Stimulated activated naive CD4-positive, alpha-beta T cell treated with Interleukin-2 at 50 U/mL for 16 hours (primary cell): ENCODE measurements around the gene ERVW-1.
"Not testable (repeated sequence)": the region's sequence is repeated elsewhere in the genome, so short reads cannot be mapped to it uniquely, and the experiment has no call there.

ENCODE experiments used
- DNase-seq: peaks from one replicate; lab custom pipeline; 2025; lab: John Stamatoyannopoulos, UW

ERVW-1 gene

DNA sequence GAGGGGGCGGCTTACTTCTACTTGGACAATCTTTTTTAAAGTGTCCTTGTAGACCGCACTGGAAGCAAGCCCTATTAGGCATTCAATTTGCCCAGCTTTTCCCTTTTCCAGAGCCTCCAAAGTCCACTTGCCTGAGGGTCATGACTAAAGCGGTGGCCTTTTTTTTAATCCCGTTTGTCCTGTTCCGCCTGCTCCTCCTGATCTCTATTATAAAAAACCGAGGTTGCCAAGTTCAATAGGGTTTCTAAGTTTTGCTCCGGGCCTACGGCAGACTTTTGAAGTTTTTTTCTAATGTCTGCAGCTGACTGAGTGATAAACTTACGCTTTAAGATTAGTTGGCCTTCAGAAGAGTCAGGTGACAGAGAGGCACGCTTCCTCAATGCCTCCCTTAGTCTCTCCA is 3.8 kb downstream of the ERVW-1 start:
- DNase-seq: not testable (repeated sequence)

DNA sequence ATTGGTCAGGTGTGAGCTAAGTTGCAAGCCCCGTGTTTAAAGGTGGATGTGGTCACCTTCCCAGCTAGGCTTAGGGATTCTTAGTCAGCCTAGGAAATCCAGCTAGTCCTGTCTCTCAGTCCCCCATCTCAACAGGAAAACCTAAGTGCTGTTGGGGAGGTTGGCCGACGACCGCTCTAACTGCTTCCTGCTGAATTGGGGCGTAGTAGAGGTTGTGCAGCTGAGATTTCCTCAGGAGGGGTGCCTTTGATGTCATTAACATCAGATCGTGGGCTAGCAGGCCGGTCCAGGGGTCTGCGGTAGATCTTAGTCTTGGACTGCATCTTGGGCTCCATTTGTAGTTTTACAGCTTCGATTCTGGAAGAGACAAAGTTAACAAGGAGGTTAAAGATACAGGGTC is 9.2 kb downstream of the ERVW-1 start:
- not testable (repeated sequence) for DNase-seq

DNA sequence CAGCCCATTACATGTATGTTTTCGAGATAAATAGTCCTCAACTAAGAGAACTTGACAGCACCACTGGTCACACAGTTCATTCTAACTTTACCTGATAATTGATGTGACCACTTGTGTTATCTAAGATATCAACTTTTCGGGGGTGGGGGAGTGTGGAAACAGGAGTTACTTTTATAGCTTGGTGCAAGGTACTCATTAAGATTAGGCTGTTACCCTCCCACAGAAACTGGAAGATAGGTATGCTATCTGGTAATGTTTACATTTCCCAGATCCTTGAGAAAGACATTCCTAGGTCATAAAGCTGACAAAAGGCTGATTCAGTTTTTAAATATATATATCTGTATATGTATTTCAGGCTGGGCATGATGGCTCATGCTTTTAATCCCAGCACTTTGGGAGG is 11.1 kb downstream of the ERVW-1 start:
- DNase-seq: no peak

DNA sequence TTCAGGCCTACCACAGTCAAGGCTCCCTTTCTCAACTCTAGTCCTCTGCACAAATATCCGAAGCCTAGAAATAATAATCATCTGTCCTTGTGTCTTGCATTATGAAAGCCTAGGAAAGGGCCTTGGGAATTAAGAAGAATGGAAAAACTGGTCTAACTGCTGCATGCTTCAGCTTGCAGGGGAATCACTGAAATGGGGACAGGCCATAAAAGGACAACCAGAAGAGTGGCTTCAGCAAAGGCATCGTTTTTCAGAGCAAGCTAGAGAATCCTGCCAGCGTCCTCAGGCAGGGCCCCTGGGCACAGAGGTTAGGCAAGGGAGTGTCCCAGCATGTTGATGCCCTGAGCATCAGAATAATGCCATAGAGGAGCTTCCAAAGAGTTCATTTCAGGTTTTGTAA is 13.2 kb downstream of the ERVW-1 start:
- DNase-seq: no peak

DNA sequence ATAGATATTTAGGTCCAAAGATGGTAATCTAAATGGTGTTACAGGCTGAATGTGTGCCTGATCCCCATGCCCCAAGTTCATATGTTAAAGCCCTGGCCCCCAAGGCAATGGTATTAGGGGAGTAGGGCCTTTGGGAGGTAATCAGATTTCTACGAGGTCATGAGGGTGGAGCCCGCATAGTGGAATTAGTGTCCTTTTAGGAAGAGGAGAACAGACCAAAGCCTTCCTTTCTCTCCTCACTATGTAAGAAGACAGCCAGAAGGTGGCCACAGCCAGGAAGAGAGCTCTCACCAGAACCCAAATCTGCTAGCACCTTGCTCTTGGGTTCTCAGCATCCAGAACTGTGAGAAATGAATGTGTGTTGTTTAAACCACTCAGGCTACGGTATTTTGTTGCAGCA is 15.2 kb downstream of the ERVW-1 start:
- DNase-seq: no peak

DNA sequence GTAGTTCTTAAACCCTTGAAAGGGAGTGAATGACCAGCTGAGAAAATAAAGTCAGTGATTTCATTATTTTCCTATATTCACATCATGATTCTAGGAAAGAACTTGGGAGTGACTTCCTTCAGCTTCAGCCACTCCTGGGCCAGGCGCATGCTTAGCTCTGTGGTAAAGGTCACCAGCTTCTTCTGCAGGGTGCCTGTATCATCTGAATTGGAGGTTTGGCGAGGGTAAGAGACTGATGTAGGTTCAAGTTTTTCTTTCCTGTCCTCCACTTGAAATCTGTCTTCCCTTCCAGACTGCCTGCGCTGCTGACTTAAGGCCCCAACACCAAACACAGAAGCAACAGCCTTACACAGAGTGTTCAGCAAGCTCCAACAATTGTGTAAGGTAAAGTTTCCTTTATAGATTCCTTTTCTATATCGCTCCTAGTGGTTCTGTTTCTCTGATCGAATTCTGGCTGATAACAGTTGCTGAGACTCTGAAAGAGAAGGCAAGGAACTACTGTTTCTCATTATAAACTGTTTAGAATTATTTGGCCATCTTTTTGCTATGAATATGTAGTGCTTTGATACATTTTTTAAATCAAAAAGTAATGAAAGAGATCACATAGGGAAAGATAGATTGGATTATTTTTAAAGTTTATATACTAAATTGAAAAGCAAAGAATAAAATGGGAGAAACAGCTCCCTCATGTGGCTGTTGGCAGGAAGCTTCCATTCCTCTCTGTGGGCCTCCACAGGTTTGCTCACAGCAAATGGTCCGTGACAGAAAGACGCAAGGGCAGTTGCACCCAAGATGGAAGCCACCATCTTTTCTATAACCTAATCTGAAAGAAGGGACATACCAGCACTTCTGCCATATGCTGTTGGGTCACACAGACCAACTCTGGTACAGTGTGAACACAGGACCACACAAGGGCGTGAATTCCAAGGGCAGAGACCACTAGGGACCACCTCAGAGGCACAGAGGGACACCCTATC is 16.4 kb downstream of the ERVW-1 start:
- no peak for DNase-seq

DNA sequence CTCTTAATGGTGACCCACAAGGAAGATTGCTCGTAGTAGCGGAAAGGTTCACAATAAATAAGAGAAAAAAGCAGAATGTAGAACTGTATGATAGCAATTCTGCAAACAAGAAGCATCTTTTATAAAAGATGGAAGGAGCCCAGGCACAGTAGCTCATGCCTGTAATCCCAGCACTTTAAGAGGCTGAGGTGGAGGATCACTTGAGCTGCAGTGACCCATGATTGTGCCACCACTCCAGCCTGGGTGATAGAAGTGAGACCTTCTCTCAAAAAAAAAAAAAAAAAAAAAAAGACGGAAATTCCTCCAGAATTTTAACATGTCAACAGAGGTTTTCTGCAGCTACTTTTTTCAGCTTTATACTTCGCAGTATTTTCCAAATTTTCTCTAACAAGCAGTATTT is 17.2 kb downstream of the ERVW-1 start:
- no peak for DNase-seq

DNA sequence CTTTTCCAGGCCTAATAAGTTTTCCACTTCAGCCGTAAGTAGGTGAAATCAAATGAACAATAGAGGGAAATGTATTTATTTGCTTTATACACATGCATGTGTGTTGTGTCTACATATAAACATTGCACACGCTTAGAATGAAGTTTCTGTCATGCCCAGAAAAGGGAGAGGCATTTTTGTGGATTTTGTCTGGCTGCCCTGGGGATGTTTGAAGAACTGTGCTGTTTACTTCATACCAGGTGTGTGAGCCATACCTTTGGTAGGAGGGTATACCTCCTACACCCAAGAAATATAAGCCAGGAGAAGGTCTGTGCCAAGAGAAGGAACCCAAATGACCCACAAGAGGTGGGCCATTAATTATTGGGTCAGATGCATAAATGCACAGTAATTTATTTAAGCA is 17.6 kb downstream of the ERVW-1 start:
- DNase-seq: no peak

DNA sequence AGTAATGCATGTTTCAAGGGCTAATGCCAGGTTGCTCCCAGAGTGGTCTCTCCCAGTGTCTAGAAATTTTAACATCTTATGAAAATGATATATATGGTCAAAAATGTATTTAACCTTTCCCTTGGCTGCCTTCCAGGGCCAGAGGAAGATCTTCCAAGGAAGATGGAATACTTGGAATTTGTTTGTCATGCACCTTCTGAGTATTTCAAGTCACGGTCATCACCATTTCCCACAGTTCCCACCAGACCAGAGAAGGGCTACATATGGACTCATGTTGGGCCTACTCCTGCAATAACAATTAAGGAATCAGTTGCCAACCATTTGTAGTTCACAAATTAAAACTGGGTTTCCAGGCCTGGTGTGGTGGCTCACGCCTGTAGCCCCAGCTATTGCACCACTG is 21.5 kb downstream of the ERVW-1 start:
- no peak for DNase-seq

DNA sequence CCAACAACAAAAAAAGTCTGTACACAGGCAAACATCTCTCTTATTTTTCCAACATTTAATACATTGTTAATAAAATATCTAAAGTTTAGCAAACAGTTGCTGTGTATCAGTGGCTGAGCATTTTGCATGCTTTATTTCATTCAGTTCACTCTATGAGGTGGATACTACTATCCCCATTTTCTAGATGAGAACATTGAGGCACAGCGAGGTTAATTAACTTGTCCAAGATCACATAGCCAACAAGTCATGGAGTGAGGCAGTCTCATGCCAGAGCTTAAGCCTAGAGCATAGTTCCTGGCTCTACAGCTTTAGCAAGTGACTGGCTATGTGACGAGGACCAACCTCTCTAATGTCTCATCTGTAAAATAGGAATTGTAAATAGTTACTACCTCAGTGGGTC is 26.1 kb downstream of the ERVW-1 start:
- no peak for DNase-seq

DNA sequence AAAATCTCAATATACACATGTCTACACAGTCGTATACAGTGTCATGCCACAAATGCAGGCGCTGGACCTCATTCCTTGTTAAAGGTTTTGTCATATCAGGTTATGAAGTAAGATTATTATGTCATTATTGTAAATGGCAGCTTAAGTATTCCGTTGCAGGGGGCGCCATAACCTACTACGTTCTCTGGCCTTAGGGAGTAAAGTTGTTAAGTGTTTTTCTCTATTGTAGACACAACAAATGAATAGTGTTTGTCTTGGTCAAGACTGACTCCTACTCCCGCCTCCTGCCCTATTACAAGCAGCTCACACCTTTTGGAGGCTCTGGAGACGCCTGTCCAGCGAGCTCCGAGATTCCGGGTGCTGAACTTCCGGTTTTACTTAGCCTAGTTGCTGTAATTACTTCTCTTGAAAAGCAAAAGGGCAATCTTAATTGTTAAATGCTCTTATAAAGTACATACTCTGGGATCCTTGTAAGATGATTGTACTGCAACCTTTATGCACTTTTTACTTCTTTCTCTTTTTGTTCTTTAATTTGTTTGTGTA is 29.5 kb downstream of the ERVW-1 start:
- peak; percentile 55 for DNase-seq

DNA sequence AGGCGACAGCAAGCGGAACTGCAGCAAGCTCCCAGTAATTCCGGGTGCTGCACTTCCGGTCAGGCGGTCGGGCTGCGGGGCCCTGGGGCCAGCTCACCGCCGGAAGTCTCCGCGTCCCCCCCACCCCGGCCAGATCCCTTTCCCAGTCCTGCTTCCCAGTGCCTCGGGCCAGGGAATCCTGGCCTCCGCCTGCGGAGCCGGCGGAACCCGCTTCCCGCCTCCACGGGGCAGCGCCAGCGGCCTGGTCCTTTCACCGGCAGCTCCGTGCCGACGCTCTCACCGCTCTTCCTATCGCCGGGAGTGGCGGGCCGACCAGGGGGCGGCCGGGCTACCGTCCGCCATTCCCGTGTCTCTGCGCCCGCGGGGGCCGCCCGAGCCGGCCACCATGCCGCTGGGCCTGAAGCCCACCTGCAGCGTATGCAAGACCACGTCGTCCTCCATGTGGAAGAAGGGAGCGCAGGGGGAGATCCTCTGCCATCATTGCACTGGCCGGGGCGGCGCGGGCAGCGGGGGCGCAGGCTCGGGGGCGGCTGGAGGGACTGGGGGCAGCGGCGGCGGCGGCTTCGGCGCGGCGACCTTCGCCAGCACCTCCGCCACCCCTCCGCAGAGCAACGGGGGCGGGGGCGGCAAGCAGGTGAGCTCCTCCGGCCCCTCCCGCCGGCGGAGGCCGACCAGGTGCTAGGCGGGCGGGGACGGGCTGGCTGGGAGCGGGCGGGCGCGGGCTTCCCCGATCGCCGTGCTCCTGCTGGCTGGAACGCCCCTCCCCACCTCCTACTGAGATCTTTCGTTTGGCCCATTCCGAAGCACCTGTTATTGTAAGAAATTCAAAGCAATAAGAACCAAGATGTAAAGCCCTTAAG is 30.2 kb downstream of the ERVW-1 start, which contains the start of gene GATAD1:
TSS of gene GATAD1 (plus strand) at position 138 of the 860 bp plus-strand sequence. CDS start at position 386, 248 bp downstream.
- DNase-seq: peak; percentile 76

DNA sequence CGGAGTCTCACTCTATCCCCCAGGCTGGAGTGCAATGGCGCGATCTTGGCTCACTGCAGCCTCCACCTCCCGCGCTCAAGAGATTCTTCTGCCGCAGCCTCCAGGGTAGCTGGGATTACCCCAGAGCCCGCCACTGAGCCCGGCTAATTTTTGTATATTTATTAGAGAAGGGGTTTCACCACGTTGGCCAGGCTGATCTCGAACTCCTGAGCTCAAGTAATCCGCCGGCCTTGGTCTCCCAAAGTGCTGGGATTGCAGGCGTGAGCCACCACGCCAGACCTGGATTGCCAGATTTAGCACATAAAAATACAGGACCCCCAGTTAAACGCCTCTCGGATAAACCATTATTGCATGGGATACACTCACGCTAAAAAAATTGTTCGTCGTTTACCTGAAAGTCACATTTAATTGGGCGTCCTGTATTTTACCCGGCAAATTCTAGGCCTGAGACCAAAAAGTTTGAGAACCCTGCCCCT is 30.8 kb downstream of the ERVW-1 start:
- DNase-seq: no peak

DNA sequence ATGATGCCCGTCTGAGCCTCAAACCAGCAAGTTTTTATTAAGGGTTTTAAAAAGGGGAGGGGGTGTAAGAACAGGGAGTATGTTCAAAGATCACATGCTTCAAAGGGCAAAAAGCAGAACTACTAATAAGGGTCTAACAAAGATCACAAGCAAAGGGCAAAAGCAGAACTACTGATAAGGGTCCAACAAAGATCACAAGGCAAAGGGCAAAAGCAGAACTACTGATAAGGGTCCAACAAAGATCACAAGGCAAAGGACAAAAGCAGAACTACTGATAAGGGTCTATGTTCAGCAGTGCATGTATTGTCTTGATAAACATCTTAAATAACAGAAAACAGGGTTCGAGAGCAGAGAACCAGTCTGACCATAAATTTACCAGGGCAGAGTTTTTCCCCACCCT is 35.0 kb downstream of the ERVW-1 start:
- not testable (repeated sequence) for DNase-seq

DNA sequence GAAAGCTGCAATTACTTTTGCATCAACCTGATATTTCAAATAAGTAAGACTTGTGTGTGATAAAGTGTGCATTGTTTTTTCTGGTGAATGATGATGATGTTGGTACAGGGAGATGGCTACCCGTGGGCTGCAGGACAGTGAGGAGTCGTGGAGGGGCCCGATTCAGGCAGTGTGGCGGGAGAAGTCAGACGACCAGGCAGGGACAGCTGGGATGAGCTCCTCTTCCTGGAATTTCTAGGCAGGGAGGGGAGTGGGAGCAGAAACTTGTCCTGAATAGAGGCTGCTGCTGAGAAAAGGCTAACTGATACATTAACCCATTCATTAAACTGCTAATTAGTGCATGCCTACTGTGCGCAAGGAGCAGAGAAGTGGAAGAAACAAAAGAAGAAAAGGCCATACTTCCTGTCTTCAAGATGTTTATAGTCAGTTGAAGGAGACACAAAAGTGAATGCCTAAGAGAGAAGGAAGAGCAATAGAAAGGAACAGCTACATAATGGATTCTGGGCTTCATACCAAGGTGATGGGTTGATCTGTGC is 39.7 kb downstream of the ERVW-1 start:
- no peak for DNase-seq

DNA sequence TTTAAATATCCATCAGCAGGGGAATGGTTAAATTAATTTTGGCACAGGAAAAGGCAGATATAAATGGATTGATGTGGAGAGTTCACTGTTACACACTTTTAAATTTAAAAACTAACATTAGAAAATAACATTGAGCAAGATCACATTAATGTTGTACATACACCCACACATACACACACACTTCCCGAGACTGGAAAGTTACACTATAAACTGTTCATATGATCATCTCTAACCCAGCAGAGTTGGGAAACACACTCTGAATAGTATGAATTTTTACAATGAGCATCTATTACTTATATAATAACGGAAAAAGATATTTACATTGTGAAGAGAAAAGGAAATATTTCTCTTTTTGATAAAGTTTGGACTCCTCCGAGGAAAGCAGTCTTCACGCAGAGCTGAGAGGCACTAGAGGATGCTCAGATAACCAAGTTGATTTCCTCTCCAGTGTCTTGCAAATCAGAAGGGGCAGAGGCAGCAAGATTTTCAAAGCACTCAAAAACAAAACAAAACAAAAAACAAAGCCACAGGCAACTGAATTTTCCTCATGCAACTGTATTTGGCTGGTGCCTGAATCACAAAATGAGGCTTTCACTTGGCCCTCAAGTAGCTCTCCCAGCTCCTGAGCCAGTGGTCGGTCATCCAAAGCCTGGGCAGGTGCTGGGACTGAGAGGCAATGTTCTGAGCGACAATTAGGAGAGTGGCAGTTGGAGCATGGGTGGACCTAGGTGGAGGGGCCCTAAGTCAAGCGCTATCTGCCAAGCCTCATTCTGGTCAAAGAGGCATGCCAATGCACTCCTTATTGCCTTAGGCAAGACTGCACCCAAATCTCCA is 40.9 kb downstream of the ERVW-1 start:
- no peak for DNase-seq

DNA sequence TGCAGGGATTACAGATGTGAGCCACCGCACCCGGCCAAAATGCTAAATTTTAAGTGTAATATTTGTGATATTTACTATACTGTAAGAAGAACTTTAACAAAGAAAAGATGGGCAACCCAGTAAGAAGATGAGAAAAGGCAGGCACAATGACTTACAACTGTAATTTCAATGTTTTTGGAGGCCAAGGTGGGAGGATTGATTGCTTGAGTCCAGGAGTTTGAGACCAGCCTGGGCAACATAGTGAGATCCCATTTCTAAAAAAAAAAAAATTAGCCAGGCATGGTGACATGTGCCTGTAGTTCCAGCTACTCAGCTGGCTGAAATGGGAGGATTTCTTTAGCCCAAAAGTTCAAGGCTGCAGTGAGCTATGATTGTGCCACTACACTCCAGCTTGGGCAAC is 42.2 kb downstream of the ERVW-1 start:
- no peak for DNase-seq

DNA sequence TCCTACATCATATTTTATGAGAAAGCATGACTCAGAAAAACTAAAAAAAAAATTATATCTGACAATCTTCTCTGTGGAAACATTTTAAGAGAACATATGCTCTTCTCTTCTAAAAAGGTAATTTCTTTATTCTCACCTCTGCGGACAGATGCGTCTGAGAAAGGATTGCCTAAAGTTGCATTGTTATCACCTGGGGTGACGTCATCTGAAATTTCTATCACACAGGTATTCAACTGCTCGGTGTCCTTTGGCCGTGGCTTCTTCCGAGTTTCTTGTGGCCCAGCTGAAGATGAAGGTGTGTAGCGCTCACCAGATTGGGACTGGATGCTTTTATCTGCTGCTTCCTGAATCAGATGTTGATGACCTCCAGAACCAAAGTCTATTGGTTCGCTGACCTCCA is 44.7 kb downstream of the ERVW-1 start:
- no peak for DNase-seq

DNA sequence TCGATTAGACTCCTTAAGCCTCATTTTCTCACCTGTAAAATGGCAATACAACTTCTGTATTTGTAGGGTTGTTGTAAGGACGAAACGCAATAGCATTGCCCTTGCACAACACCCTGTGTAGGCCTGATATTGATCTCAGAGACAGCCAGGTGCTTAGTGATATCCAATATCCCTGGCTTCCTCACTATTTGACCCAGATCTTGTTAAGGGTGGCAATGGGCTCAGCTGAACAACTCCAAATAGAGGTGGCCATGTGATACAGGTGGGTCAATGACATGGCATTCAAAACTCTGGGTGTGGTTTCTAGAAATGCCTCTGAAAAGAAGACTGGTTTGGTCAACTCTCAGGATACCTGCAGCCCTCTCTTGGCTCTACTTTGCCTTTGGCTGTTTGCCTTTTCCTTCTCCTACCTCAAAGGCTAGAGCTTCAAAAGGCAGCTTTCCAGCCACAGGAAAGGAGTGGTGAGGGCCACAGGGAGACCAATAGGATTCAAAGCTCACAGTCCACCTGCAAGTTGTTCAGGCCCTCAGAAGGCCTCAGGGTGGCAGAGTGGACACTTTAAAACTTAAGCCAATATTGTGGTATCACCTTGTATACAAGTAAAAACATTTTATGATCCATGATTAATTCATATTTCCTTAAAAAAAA is 45.3 kb downstream of the ERVW-1 start:
- DNase-seq: no peak

DNA sequence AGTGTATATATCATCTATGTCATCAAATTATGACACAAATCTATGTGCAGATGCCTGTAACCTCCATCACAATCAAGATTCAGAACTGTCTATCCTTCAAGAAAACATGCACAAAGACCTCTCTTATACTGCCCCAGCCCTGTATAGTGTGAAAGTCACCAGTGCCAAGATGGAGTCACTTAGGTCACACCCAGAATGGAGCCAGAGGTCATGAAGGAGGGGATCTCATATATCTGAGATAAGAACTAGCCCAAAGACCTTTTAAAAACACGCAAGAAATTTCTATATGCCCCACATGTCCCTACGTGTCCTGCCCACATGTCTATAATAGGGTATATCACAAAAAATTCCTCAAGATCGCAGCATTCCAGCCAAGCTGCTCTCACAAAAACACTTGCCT is 50.6 kb downstream of the ERVW-1 start:
- DNase-seq: no peak
